Gastroesophageal sphincter (tissue), 4 donors: Measurements from ENCODE around the gene MAP1LC3A. TPM values are rescaled to one million over a fixed set of nuclear protein-coding genes. Genes with fewer than 3 reads are reported as not detected.

Experiments used
- ATAC-seq: fragments of 150-250 bp; one replicate; pipeline ENCODE4 v1.9.1; 2016; ENCODE audit warnings: mild to moderate bottlenecking, moderate library complexity
- H3K27ac ChIP-seq, 4 donors: fragments of 200-600 bp; sonication (generic) in 3 of 4; 1 replicate in 3 of 4; 2 replicates in 1 of 4; pipeline ENCODE4 v1.5.1; 2016 to 2019
- H3K27me3 ChIP-seq: fragments of 200-600 bp; sonication (generic); one replicate; pipeline ENCODE4 v1.5.1; 2019
- H3K36me3 ChIP-seq, 2 donors: fragments of 200-600 bp; sonication (generic); one replicate each; pipeline ENCODE4 v1.5.1; 2019; ENCODE audit warnings: control low read depth in 1 of 2
- H3K4me1 ChIP-seq, 3 donors: fragments of 200-600 bp; sonication (generic); 1 replicate in 2 of 3; 2 replicates in 1 of 3; pipeline ENCODE4 v1.5.1; 2016 to 2019; ENCODE audit warnings: control low read depth in 2 of 3
- H3K4me3 ChIP-seq, 2 donors: fragments of 200-600 bp; sonication (generic); one replicate each; pipeline ENCODE4 v1.5.1; 2019; ENCODE audit warnings: mild to moderate bottlenecking in 1 of 2, moderate library complexity in 1 of 2
- H3K9me3 ChIP-seq, 3 donors: fragments of 200-600 bp; sonication (generic); one replicate each; pipeline ENCODE4 v1.5.1; 2017 to 2019; ENCODE audit warnings: control low read depth in 2 of 3
- EP300 ChIP-seq: sonication (generic); formaldehyde crosslinking; IDR thresholded peaks from one replicate; pipeline ENCODE4 v1.6.1; 2017; ENCODE audit warnings: antibody characterized with exemption, mild to moderate bottlenecking
- POLR2A ChIP-seq, 2 donors: fragments of 450-650 bp; IDR thresholded peaks; one replicate each; pipeline ENCODE4 v1.6.1; 2017; ENCODE audit warnings: antibody characterized with exemption in 2 of 2, mild to moderate bottlenecking in 2 of 2, moderate library complexity in 1 of 2
- POLR2AphosphoS5 ChIP-seq: sonication (generic); formaldehyde crosslinking; IDR thresholded peaks from one replicate; pipeline ENCODE4 v1.6.1; 2017; ENCODE audit warnings: antibody characterized with exemption
- WGBS, 2 donors: methylation state at CpG; one replicate each; pipeline ENCODE4 v1.1.5; 2018; ENCODE audit warnings: low coverage in 1 of 2; 5-methylcytosine and 5-hydroxymethylcytosine counted together
- total RNA-seq, 4 donors: library from RNA; depleted of rRNA; stranded (reverse); fragments of >200 nt; gene quantifications; one replicate each; pipeline ENCODE4 v1.1.0, GENCODE V29; 2016
- TF ChIP-seq, protein P1 (sequence below), 4 experiments: fragments of 200-600 bp in 2 of 4; fragments of 450-650 bp in 2 of 4; sonication (generic) in 1 of 4; IDR thresholded peaks; one replicate each; pipeline ENCODE4 v1.5.1; 2017 to 2019; ENCODE audit warnings: antibody characterized with exemption in 4 of 4, mild to moderate bottlenecking in 2 of 4, moderate library complexity in 2 of 4

The MAP1LC3A gene
- total RNA-seq, 4 donors from 2014 or later = 96.0 to 134 (median 115) TPM

- no peak overlapping the region for H3K4me3 ChIP-seq
- TF ChIP-seq POLR2A (IDR thresholded peaks at IDR 0.05) = no peak
- peak; percentile 43 for TF ChIP-seq POLR2AphosphoS5
- TF ChIP-seq, protein P1, sequence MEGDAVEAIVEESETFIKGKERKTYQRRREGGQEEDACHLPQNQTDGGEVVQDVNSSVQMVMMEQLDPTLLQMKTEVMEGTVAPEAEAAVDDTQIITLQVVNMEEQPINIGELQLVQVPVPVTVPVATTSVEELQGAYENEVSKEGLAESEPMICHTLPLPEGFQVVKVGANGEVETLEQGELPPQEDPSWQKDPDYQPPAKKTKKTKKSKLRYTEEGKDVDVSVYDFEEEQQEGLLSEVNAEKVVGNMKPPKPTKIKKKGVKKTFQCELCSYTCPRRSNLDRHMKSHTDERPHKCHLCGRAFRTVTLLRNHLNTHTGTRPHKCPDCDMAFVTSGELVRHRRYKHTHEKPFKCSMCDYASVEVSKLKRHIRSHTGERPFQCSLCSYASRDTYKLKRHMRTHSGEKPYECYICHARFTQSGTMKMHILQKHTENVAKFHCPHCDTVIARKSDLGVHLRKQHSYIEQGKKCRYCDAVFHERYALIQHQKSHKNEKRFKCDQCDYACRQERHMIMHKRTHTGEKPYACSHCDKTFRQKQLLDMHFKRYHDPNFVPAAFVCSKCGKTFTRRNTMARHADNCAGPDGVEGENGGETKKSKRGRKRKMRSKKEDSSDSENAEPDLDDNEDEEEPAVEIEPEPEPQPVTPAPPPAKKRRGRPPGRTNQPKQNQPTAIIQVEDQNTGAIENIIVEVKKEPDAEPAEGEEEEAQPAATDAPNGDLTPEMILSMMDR (IDR thresholded peaks at IDR 0.05) = peak in 3 of 4 experiments; percentile 34 to 55 (median 42)
- H3K27me3 ChIP-seq = no peaks in the 10 kb centered on the region
- H3K36me3 ChIP-seq = peaks cover 0 to 41% of the 10 kb centered on the region in 2 donors
- H3K9me3 ChIP-seq = no peaks in the 10 kb centered on the region
- WGBS, 2 donors = 22 to 45% methylated on average over 5 to 12 of the region's 17 CpGs
- peaks cover 7 to 92% (median 35%) of the 10 kb centered on the region in 3 donors for H3K4me1 ChIP-seq
- no peak for ATAC-seq
- peak overlapping the region; percentile 47 to 88 (median 78) for H3K27ac ChIP-seq
Observed at GRCh38 chr20:34522969-34523871, 35.3 kb upstream of the MAP1LC3A start.

GRCh38 chr20:34524426-34524825 is 34.1 kb upstream of the MAP1LC3A start:
- H3K9me3 ChIP-seq = no peaks in the 10 kb centered on the region
- ATAC-seq = no peak
- H3K27ac ChIP-seq = peak overlapping the region in 3 of 4 donors; percentile 81 to 88 (median 87)
- 66 to 72% methylated on average over 4 to 5 of the region's 11 CpGs for WGBS, 2 donors
- TF ChIP-seq POLR2A (IDR thresholded peaks at IDR 0.05) = no peak
- TF ChIP-seq EP300 = no peak
- TF ChIP-seq POLR2AphosphoS5 = no peak
- TF ChIP-seq, protein P1 (IDR thresholded peaks at IDR 0.05) = no peak
- no peaks in the 10 kb centered on the region for H3K27me3 ChIP-seq
- H3K4me1 ChIP-seq = peaks cover 7 to 92% (median 37%) of the 10 kb centered on the region in 3 donors
- H3K36me3 ChIP-seq = peaks cover 0 to 48% of the 10 kb centered on the region in 2 donors
- H3K4me3 ChIP-seq = no peak overlapping the region

DNA sequence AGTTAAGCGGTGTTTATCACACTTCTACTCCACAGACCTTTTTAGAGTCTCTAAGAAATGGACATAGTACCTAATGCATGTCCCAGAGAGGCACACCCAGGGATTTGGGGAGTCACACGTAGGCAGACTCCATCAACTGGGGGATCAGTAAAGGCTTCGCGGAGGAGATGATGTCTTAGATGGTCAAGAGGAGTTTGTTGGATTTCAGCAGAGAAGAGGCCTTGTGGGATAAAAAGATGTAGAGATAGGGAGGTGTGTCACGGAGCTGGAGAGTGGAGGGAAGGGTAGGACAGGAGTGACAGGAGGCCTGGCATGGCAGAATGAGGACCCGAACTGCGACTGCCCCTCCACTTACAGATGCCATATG is 33.2 kb upstream of the MAP1LC3A start:
- Histone ChIP-seq H3K36me3 (peaks cover 0 to 48% of the 10 kb centered on the region in 2 donors), H3K4me1 (peaks cover 7 to 91% (median 37%) of the 10 kb centered on the region in 3 donors), H3K27me3 (no peaks in the 10 kb centered on the region), H3K9me3 (no peaks in the 10 kb centered on the region), H3K4me3 (no peak overlapping the region), H3K27ac (peak overlapping the region; percentile 68 to 88 (median 84))
- TF ChIP-seq, protein P1 (IDR thresholded peaks at IDR 0.05) = no peak
- TF ChIP-seq POLR2A (IDR thresholded peaks at IDR 0.05) = no peak
- no peak for TF ChIP-seq EP300
- no peak for TF ChIP-seq POLR2AphosphoS5
- ATAC-seq = no peak
- 70 to 74% methylated on average over 6 of the region's 7 CpGs for WGBS, 2 donors

GRCh38 chr20:34525709-34526416 is 32.7 kb upstream of the MAP1LC3A start:
- Histone ChIP-seq H3K9me3 (no peaks in the 10 kb centered on the region), H3K4me3 (no peak overlapping the region), H3K27me3 (no peaks in the 10 kb centered on the region), H3K4me1 (peaks cover 7 to 91% (median 37%) of the 10 kb centered on the region in 3 donors), H3K36me3 (peaks cover 0 to 48% of the 10 kb centered on the region in 2 donors), H3K27ac (peak overlapping the region; percentile 68 to 88 (median 84))
- peak; percentile 93 for ATAC-seq
- TF ChIP-seq, protein P1 (IDR thresholded peaks at IDR 0.05) = no peak
- TF ChIP-seq POLR2AphosphoS5 (peak; percentile 87), POLR2A (IDR thresholded peaks at IDR 0.05) (no peak), EP300 (no peak)
- WGBS, 2 donors = 5 to 11% methylated on average over 7 to 8 of the region's 14 CpGs
